Measurements from ENCODE around the gene ASPSCR1.

DNA sequence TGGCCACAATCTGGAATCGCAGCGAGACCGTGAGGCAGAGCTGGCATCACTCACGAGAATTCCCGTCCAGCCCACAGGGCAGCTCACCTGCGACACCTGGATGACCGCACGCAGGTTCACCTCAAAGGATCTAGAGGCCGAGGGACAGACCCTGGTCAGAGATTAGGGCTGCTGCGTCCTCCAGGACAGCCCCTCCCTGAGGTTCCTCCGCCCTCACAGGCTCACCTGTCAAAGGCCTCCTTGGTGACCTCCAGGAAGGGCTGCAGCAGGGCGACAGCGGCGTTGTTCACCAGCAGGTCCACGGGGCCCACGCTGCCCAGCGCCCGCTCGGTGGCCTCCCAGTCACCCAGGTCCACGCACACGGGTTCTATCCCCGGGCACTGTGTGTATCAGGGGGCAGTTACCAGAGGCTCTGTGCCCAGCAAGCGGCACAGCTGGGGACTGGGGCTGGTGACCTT is 59.2 kb downstream of the ASPSCR1 start:
- TF ChIP-seq, protein P1, sequence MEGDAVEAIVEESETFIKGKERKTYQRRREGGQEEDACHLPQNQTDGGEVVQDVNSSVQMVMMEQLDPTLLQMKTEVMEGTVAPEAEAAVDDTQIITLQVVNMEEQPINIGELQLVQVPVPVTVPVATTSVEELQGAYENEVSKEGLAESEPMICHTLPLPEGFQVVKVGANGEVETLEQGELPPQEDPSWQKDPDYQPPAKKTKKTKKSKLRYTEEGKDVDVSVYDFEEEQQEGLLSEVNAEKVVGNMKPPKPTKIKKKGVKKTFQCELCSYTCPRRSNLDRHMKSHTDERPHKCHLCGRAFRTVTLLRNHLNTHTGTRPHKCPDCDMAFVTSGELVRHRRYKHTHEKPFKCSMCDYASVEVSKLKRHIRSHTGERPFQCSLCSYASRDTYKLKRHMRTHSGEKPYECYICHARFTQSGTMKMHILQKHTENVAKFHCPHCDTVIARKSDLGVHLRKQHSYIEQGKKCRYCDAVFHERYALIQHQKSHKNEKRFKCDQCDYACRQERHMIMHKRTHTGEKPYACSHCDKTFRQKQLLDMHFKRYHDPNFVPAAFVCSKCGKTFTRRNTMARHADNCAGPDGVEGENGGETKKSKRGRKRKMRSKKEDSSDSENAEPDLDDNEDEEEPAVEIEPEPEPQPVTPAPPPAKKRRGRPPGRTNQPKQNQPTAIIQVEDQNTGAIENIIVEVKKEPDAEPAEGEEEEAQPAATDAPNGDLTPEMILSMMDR (IDR thresholded peaks at IDR 0.05), result no peak
- TF ChIP-seq POLR2A (IDR thresholded peaks at IDR 0.05), result no peak

Measured in esophagus squamous epithelium (tissue), 4 donors.